WI38 (cell line): ENCODE measurements around the gene MACIR.
A peak's percentile ranks its signal among the peaks of the same experiment; 100 is the strongest.

Experiments used
- H3K4me3 ChIP-seq: 2 replicates; pipeline ENCODE4 v1.5.1; 2011; ENCODE audit warnings: low read depth, mild to moderate bottlenecking, control low read depth, low read length
- CTCF ChIP-seq: IDR thresholded peaks from 2 replicates; pipeline ENCODE4 v1.5.1; 2012; ENCODE audit warnings: low read depth, mild to moderate bottlenecking, control low read depth, low read length

Gene MACIR, protein sequence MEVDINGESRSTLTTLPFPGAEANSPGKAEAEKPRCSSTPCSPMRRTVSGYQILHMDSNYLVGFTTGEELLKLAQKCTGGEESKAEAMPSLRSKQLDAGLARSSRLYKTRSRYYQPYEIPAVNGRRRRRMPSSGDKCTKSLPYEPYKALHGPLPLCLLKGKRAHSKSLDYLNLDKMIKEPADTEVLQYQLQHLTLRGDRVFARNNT

DNA sequence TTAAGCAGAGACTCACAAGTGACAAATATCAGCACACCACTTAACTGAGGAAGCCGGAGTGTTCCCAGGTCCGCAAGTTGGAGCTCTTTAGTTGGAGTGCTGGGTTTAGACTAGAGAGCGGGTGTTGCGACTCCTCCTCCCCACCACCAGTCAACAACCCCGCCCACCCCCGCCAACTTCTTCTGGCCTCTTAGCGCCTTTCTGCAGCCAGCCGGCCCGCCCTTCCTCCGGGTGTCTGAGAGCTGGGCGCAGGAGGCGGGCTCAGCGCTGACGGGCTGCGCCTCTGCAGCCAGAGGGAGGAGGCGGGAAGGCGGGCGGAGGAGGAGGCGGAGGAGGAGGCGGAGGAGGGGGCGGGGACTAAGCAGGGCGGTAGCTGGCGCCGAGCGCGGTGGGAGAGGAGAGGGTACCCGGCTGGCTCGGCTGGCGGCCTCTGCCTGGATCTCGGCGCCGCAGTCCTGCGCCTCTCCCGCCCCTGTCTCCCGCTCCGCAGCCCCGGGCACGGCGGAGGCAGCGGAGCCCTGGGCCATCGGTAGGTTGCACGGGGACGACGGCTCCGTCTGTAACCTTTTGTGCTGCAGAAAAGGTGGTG is at the start of gene MACIR:
Gene MACIR (plus strand): TSS at position 396 of the 589 bp plus-strand sequence. CDS start 17,157 bp downstream, outside the sequence.
- TF ChIP-seq CTCF, result no peak
- H3K4me3 ChIP-seq, result peak within 1 kb of the TSS; percentile 90

DNA sequence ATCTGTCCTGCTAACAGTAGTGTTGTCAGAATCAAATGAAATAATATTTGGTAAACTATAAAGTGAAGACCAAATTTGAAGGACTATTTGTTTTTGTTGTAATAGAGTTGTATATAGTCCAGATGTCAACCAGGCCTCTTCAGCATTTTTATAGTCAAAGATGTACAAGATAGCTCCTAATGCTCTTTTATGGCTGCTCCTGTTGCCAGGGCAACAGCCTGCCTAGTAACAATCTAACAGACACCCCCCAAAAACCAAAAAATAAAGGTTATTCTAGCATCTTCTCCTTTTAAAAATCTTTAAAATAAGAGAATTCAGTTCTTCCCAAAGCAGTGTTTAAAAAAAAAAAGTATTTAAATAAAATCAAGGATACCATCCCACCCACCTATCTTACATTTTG is 49.5 kb upstream of the MACIR start:
- no peak overlapping the region for H3K4me3 ChIP-seq
- TF ChIP-seq CTCF, result no peak

- H3K4me3 ChIP-seq, result no peak overlapping the region
- TF ChIP-seq CTCF, result no peak
Observed at GRCh38 chr5:103210952-103211351, 47.6 kb upstream of the MACIR start.

DNA sequence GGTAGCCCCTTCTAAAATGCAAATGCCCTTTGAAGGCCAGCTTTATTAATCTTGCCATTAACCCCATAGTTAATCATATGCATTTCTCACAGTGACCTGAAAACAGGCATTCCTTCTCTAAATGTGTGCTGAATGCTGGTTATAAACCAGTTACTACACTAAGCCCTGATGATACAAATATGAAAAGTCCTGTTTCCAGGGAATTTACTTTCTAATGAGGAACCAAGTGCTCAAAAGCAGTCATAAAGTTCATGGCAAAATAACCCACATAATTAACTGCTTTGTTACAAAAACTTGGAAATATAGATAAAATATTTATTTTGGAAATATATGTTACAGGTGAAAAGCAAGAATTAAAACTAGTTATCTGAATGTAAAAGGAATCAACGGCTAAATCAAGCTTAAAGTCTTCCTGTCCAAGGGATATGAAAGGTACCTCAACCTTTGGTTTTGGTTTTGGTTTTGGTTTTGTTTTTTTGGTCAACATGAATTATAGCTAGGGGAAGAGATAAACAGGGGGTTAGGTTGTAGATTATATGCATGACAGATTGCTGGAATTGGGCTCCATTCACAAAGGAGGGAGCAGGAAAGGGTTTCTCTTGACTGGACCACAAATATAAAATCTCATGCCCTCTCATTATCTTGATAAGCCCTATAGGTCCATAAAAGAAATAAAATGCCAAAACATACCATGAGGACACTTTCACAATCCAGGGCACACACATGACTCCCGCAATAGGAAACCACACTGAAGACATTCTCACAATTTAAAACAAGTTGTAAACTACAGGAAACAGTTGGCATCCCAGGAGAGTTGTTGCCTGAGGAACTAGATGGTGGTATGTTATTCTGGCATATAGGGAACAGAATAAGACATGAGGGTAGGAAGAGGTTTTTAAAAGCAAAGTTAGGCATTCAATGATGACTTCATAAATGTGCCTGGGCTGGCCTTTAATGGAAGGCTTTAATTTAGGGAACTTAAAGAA is 46.7 kb upstream of the MACIR start:
- H3K4me3 ChIP-seq, result no peak overlapping the region
- no peak for TF ChIP-seq CTCF

- no peak for TF ChIP-seq CTCF
- H3K4me3 ChIP-seq, result no peak overlapping the region
Observed at GRCh38 chr5:103216137-103216536, 42.4 kb upstream of the MACIR start.

DNA sequence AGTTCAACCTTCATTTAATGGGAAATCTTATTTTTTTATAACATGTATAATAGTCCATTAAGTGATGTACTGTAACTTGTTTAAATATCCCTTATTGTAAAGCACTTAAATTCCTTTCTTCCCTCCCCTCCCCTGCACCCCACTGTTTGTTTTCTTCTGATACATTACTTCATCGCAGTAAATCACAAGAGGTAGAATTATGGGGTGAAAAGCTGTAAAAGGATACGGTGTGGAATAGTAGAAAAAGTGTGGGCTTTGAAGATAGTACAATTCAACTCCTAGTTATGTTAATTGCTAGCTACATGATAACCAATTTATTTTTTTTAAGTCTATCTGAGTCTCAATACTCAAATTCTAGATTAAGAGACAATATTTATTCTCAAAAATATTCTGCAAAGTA is 41.9 kb upstream of the MACIR start:
- no peak for TF ChIP-seq CTCF
- no peak overlapping the region for H3K4me3 ChIP-seq
